Hematopoietic multipotent progenitor cell treated with erythropoietin and hydrocortisone succinate and interleukin-3 and kit ligand, for 4 days (in vitro differentiated cells): ENCODE results near the gene PCK2.

Experiments
- DNase-seq: peaks from one replicate; pipeline ENCODE4 v3.0.0-alpha.2; 2015

PCK2 gene

DNA sequence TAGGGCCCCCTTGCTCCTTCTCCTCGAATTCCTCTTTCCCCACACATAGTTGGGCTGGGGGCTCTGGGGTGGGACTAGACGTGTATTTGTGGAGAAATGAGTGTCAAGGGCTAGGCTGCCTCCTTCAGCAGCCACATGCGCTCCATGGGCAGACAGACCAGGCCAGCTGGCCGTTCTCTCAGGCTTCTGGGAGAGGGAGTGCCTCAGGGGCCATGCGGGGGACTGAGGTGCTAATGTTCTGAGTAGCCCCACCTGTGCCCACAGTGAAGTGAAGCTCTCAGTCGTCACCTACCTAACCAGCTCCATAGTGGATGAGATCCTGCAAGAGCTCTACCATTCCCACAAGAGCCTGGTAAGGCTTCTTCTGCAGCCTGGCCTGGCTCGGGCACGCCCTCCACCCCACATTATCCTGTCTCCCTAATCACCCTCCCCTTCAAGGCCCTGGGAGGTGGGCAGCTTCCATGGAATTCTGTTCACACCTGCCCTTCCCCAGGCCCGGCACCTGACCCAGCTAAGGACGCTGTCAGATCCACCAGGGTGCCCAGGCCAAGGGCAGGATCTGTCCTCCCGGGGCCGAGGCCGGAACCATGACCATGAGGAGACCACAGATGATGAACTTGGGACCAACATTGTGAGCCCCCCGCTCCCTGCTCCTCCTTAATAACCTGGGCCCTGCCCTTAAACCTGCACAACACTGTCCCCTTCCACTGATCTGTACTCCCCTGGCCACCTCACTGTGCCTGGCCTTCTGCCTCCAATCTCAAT is 31.7 kb upstream of the PCK2 start:
- DNase-seq = no peak

DNA sequence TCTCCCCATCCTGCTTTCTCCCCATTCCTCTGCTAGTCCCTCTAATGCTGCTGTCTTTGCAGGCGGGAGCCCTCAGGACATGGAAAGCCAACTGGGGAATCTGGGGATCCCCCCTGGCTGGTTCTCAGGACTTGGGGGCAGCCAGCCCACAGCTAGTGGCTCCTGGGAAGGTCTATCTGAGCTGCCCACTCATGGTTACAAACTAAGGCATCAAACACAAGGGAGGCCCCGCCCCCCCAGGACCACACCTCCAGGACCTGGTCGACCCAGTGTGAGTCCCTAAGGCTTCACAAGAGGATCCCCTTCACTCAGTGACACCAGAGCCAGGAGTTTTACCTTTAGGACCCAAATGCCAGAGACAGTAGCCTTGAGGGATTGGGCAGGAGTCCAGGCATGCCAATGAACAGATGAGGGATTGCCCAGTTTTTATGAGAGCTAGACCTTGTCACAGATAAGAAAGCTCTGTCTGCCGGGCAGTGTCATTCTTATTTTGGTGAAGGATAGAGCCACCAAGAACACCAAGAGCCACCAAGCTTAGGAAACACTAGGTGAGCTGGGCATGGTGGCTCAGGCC is 30.8 kb upstream of the PCK2 start:
- DNase-seq = no peak

DNA sequence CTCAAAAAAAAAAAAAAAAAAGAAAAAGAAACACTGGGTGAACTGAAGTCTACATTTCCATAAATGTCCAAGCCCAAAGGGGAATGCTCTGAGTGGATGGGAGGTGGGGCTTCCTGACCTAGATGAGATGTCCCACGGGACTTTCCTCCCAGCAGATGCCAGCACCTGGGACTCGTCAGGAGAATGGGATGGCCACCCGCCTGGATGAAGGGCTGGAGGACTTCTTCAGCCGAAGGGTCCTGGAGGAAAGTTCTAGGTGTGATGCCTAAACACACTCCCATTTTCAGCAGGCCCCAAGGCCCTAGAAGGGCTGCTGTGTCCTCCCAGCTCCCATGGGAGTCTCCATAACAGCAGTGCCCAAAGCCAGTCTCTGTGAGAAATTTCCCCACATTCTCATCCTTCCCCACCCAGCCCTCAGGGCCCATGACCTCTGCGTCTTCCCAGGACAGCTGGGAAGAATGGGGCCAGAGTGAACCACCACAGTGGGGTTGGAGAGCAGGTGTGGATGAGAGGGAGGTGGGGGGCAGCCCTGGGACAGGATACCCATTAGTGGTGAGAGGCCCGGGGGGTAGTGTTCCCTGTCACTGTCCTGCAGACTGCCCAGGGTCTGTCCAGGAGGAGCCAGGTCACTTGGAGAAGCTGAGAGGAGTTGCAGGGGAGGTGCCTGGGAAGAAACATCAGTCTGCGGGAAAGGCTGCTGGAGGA is 29.9 kb upstream of the PCK2 start:
- DNase-seq = no peak

DNA sequence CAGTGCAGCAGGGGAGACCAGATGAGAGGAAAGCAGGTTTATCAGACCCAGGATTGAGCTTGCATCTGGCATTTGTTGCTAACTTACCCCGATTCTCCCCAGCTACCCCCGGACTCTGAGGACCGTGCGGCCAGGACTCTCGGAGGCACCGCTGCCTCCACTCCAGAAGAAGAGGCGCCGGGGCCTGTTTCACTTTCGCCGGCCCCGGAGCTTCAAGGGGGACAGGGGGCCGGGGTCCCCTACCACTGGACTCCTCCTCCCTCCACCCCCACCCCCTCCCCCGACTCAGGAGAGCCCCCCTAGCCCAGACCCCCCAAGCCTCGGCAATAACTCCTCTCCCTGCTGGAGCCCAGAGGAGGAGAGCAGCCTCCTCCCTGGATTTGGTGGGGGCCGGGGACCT is 29.3 kb upstream of the PCK2 start:
- DNase-seq = no peak

DNA sequence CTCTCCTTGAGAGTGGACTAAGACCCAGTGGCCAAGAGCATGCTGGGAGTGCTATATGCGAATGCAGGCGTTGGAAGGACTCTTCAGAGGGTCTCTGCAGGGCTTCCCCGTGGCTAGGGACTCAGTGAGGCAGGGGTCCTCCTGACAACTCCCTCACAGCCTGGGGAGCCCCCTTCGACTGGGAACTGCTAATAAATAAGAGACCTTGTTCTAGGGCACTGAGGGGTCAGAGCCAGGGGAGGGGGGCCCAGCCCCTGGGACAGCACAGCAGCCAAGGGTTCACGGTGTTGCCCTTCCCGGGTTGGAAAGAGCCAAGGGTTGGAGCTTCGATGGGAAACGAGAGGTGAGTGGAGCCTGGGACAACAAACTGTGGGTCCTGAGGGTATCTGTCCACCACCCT is 28.7 kb upstream of the PCK2 start:
- no peak for DNase-seq

DNA sequence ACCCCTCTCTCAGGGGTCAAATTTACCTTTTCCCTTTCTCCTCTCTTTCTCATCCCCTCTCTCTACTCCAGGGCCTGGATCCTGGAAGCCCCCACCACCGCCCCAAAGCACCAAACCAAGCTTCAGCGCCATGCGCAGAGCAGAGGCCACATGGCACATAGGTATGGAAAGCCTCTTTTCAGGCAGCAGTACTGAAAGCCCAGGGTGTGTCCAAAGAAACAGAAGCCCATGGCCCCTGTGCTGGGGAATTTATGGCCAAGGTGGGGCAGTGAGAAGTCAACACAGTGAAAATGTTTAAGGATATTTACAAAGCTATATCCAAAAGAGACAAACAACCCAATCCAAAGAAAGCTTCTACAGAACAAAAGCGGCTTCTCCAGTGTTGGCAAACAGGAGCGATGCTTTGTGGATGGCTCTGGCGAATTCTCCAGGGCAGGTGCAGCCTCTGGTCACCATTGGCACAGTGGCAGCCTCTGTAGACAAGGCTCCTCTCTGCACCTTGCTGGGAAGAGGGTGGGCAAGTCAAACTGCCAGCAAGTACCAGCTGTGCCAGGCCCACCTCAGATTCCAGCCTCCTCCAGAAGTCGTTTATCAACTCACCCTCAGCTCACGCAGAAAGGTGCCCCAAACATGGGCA is 27.5 kb upstream of the PCK2 start:
- DNase-seq = no peak

DNA sequence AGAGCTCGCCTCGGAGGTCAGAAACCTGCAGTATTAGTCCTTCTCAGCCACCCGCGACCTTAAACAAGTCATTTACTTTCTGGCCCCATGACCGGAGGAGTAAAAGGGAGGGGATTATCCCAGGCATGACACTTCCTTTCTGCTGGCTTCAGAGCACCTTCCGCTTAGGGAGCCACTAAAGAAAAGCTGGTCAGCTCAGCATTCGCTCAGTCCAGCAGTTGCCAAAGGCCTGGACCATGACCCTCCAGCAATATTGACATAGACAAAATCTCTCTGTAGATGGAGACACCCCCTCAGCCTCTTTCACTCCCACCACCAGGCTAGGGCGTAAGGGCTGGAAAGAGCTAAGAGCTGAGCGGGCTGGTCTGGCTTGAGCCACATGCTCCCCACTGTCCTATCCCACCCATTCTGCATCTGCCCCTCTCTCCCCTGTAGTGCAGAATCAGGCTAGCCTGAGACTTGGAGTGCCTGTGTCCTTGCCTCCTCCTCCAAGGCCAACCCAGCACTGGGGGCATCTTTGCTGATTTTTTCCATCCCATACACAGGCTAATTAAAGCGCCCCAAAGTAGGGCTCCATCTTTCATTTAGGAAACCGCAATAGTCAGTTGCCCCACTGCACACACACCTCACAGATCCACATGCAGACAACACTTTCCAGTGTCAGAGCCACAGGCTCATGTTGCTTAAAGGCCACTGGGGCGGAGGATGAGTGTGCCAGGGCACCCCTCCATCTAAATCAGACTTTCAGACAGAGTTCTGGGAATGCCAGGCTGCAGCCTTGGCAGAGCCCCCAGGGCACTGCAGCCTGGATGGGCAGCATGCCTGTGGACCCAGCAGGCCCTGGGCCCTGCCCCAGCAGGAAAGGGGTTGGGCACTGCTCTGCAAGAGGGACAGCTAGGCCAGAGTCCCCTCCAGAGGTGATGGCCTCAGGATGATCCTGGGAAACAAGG is 26.7 kb upstream of the PCK2 start:
- no peak for DNase-seq

DNA sequence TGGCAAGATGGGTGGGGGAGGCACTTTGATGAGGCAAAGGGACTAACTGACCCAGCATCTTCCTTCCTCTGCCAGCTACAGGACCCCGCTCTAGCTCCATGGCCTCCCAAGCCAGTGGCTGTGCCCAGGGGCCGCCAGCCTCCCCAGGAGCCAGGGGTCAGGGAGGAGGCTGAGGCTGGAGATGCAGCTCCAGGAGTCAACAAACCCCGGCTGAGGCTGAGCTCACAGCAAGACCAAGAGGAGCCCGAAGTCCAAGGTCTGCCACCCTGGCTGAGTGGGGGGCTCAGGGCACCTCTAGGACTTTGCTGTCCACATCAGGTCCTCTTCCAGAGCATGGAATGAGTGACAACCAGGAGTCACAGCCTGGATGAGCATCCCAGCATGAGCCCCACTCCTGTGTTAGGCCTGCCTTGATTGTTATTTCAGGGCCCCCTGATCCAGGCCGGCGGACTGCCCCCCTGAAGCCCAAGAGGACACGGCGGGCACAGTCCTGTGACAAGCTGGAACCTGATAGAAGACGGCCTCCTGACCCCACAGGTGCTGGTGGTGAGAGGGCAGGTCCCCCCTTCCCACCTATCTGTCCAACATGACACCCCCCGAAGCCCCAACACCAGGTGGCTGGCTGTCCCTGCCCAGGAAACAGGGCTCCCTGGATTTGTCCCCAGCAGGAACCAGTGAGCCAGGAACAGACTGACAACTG is 25.2 kb upstream of the PCK2 start:
- DNase-seq = no peak

DNA sequence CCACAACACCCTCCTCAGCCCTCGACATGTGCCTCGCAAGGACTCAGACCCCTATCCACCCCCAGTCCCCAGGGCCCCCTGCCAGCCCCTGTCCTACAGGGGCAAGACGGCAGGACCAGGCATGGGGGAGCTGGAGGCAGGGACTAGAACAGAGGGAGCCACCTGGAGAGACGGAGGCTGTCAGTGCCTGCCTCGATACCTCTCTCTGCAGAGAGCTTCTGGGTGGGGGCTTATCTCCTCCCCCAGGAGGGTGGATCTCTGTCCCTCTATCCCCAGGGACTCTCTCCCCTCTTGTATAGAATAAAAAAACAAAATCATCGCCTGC is 24.7 kb upstream of the PCK2 start:
- DNase-seq = no peak

DNA sequence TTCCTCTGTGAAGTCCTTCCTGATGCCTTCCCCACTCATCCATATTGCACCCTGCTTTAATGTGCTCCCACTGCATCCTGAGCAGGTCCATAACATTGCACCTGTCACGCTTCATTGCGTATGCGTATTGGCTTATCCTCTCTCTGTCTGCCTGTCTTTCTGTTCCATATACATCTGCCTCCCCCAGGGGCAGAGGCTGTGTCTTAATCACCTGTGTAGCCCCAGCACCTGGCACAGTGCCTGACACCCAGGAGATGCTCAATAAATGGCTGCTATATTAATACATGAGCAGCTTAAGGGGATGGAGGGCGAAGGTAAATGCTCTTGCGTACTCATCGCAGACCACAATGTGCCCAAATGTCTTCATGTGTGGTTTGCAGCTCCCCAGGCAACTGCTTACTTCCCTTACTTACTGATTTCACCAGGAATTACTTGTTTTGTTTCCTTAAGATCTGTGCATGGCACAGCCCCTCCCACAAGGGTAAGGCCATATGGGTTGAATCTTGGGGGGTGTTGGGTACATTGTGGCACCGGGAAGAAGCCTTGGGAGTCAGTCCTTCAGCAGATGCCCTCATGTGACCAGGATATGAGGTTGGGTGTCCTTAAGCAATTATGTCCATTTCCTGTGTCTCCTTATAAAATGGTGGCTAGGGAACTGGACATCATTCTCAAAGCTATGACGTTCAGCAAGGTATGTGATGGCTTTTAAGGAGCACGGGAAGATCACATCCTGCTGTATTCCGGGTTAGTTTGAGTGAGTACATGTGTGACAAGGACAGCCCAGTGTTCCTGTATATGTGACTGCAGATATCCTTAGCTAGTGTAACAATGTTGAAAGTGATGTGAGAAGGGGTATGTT is 23.6 kb upstream of the PCK2 start:
- no peak for DNase-seq

DNA sequence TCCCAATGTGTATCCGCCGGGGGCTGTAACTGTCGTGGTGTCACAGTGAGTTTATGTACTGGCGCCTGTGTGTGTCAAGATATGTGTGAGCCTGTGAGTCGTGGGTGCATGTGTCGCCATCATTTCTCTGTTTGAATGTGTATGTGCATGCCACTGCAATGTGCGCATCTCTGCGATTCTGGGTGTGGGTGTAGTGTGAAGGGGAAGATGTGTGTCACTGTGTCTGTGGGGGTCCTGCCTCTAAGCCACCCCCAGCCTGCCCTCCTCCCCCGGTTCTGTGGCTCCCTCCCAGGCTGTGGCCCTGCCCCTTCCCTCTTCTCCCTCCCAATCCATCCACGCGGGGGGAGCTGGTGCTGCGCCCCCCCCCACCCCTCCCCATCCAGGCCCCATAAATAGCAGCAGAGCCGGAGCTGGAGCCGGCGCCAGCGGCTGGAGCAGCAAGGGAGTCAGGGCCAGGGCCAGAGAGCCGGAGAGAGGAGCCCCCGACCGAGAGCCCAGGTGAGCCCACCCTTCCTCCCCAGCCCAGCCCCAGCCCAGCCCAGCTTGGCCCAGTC is 22.9 kb upstream of the PCK2 start, which contains the start of gene CPNE6:
Gene CPNE6, plus strand, starts transcription at position 419 of the 554 bp plus-strand sequence. CDS start 1,375 bp downstream, outside the sequence.
- no peak for DNase-seq

DNA sequence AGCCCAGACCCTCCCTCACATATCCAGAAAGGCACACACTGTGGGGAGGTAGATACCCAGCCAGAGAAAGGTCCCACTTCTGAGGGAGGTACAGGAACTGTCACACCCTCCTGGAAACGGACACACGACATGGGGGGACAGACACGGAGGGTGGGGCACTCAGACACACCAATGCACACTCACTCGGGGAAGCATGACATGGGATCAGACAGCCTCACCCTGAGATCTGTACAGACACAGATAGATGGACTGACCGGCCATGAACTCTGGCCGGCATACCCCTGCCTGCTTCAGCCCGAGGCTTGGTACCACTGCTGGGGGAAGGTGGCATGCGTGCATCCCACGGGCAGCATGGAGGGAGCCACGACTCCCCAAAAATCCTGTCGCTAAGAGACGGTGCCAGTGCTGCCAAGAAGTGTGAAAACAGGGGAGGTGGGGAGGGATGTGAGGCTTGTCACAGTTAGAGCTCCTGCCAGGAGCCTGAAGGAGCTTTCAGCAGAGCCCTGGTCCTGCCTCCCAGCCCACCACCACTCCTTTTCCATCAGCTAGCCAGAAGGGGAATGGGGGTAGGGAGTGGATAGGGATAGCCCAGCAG is 22.2 kb upstream of the PCK2 start:
- no peak for DNase-seq

DNA sequence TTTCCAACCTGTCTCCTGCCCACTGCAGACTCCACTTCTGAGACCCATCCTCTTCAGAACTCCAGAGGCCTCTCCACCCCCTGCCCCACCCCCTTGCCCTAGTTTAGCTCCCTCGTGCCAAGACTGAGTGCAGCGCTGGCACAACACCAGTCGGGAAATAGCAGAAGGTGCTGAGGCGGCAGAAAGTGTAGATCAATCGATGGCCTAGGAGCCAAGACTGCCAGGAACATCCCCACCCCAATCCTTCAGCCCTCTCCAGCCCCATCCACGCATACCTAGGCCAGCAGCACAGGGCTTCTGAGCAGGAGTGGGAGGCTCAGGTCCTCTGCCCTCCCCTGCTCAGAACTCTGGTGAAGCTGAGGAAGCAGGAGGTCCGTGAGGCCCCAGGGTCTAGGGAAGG is 21.7 kb upstream of the PCK2 start:
- DNase-seq = no peak

DNA sequence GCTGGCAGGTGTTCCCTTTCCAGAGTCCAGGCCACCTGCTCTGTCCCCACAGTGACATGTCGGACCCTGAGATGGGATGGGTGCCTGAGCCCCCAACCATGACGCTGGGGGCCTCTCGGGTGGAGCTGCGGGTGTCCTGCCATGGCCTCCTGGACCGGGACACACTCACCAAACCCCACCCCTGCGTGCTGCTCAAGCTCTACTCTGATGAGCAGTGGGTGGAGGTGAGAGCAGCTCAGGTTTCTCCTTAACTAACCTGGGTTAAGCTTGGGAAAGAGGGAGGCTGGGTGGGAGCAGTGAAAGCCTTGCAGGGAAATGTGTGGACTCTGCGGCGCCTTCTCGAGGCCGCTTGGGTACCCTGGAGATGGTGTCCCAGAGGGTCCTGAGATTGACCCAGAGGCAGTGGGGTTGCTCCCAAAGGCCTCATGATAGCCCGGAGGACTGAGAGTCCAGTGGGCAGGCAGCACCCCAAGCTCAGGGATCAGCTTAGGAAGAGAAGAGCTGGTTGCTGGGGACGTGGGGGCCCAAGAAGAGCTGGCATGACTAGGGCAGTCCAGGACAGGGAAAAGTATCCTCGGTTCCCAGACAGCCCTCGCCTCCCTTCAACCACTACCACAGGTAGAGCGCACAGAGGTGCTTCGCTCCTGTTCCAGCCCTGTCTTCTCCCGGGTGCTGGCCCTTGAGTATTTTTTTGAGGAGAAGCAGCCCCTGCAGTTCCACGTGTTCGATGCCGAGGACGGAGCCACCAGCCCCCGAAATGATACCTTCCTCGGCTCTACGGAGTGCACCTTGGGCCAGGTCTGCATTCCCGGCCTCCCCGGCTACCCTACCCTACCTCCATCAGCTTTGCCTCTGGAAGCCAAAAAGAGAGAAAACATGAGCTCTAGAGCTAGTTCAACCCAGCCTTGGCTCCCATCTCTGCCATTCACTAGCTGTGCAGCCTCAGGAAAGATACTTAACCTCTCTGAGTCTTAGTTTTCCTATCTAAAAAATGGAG is 20.9 kb upstream of the PCK2 start:
- no peak for DNase-seq

DNA sequence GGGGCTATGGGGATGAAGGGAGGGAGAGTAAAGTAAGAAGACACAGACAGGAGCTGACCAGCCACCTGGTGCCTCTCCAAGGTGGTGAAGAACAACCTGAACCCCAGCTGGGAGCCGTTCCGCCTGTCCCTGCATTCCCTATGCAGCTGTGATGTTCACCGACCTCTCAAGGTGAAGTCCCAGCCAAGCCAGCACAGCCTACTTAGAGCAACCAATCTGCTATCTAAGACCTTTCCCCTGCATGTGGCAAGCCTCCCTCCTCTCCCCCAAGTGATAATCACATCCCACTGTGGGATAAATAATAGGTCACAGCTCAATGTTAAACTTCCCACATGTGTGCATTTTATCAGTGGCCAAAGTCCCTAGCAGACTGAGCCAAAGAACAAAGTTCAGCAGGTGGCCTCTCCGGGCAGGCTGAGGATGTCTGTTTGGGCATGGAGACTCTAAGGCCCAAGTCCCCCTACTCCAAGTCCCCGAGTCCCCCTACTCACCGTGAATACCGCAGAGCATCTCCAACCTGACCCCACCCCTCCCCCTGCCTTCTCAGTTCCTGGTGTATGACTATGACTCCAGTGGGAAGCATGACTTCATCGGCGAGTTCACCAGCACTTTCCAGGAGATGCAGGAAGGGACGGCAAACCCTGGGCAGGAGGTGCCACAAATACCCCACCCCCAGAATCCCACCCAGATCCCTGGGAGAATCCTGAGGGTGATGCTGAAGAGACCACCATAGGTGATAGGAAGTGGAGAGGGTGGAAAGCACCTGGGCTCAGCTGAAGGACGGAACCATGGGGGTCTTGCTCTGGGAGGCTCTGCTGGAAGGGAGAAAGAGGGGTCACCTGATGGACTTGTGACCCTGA is 19.3 kb upstream of the PCK2 start:
- DNase-seq = no peak

DNA sequence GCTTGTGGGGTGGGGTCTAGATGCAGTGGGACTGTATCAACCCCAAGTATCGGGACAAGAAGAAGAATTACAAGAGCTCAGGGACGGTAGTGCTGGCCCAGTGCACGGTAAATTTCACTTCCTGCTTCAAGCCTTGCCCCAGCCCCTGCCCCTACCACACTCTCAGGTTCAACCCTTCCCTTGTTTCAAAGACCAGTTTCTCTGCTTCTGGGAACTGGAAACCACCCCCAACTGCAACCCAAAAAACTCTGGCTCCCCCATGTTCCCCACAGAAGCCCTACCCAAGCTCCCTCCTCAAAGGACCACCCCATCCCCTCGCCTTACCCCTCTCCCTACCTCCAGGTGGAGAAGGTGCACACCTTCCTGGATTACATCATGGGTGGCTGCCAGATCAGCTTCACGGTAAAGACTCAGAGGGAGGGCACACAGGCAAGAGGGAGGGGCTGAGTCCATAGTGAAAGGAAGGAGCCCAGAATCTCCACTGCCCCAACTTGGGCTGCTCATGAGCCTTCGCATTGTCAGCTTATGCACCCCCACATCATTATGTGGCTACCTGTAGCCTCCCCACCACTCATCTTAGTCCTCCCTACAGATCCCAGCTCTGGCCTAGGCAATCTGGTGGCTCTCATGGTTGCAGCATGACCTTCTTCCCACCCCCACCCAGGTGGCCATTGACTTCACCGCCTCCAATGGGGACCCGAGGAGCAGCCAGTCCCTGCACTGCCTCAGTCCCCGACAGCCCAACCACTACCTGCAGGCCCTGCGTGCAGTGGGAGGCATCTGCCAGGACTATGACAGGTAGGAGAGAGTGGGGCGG is 18.4 kb upstream of the PCK2 start:
- DNase-seq = no peak

DNA sequence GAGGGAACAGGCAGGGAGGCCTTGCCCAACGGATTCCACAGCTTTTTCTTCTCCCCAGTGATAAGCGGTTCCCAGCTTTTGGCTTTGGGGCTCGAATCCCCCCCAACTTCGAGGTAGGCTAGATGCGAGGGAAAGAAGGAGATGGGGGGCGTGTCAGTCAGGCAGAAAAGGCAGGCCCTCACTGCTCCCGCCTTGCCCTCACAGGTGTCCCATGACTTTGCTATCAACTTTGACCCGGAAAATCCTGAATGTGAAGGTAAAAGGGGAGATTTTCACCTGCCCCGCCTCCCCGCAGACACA is 17.9 kb upstream of the PCK2 start:
- DNase-seq = no peak
